Testis (tissue), 3 donors: ENCODE data around the gene SH3RF1. TPM values are rescaled to one million over a fixed set of nuclear protein-coding genes. Genes with fewer than 3 reads are reported as not detected.

Experiments used
- DNase-seq: peaks from one replicate; pipeline ENCODE4 v3.0.0-alpha.2; 2019
- H3K27ac ChIP-seq, 2 donors: fragments of 200-600 bp; sonication (generic); one replicate each; pipeline ENCODE4 v1.5.1; 2019
- H3K27me3 ChIP-seq: fragments of 200-600 bp; sonication (generic); one replicate; pipeline ENCODE4 v1.5.1; 2019
- H3K36me3 ChIP-seq: fragments of 200-600 bp; sonication (generic); one replicate; pipeline ENCODE4 v1.5.1; 2017; ENCODE audit warnings: low read depth; ENCODE audit errors: missing control alignments
- H3K4me1 ChIP-seq: fragments of 200-600 bp; sonication (generic); one replicate; pipeline ENCODE4 v1.5.1; 2019
- H3K4me3 ChIP-seq, 2 donors: fragments of 200-600 bp; sonication (generic); one replicate each; pipeline ENCODE4 v1.5.1; 2017 to 2019
- H3K9me3 ChIP-seq: fragments of 200-600 bp; sonication (generic); one replicate; pipeline ENCODE4 v1.5.1; 2017
- POLR2A ChIP-seq: fragments of 450-650 bp; IDR thresholded peaks from one replicate; pipeline ENCODE4 v1.6.1; 2017; ENCODE audit warnings: antibody characterized with exemption, mild to moderate bottlenecking, moderate library complexity
- WGBS, 2 donors: methylation state at CpG; one replicate each; pipeline ENCODE4 v1.1.5; 2018; 5-methylcytosine and 5-hydroxymethylcytosine counted together
- intact Hi-C: fragments of 100-400 bp; cut with DNase I; formaldehyde crosslinking; loops from one replicate; pipeline ENCODE4 v1.15.1; 2023; ENCODE audit warnings: low total_unique reads
- polyA plus RNA-seq: library from polyadenylated mRNA; stranded (reverse); fragments of 350-450 nt; fragmentation: Illumina TruSeq; extraction: RNeasy Lipid Tissue Mini Kit (QIAGEN cat#74804); gene quantifications from one replicate; pipeline ENCODE4 v1.2.3, GENCODE V29; 2014; ENCODE audit warnings: low read depth, low replicate concordance; ENCODE audit not compliant: insufficient read depth
- total RNA-seq, 2 donors: library from RNA; depleted of rRNA; stranded (reverse); fragments of >200 nt; gene quantifications; one replicate each; pipeline ENCODE4 v1.2.3, GENCODE V29; 2016
- TF ChIP-seq, protein P1 (sequence below), 3 experiments: fragments of 450-650 bp in 2 of 3; fragments of 200-600 bp in 1 of 3; sonication (generic) in 1 of 3; IDR thresholded peaks; one replicate each; pipeline ENCODE4 v1.5.1; 2016 to 2019; ENCODE audit warnings: antibody characterized with exemption in 3 of 3, mild to moderate bottlenecking in 2 of 3, moderate library complexity in 1 of 3

Gene SH3RF1
- total and polyA plus RNA-seq, 3 donors from 2014 or later: 15.1 to 38.9 (median 26.4) TPM

DNA sequence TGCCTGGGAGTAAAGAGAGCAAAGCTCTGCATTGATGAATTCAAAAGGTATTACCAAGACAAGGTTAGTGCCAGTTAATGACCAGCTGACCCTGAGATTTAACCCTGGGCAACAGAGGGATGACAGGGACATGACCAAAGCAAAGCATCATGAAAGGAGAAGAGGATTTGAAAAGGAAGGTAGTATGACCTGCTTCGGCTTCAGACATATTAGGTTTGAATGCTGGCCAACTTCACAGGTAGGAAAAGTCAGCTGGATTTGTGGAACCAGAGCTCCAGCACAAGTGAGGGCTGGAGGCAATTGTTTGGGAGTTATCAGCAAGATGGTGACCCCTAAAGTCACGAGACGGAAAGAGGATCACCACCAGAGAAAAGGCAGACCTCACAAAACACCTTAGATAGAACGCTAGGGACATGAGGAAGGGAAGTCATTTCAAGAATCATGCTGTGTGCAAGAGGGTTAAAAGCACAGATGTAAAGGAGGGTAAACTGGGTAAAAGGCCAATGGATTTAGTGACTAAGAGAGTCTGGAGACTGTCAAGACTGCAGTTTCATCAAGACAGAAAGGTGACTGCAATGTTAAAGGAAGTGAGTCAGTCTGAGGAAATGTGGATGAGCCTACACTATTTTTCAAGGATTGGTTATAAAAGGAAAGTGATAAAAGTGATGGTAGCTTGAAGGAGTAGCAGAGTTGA lies 45.6 kb downstream of the SH3RF1 start:
- H3K4me1 ChIP-seq: no peaks in the 10 kb centered on the region
- intact Hi-C loops: no loop called here
- no peak overlapping the region for H3K27ac ChIP-seq
- DNase-seq: no peak
- no peak for TF ChIP-seq POLR2A
- TF ChIP-seq, protein P1, sequence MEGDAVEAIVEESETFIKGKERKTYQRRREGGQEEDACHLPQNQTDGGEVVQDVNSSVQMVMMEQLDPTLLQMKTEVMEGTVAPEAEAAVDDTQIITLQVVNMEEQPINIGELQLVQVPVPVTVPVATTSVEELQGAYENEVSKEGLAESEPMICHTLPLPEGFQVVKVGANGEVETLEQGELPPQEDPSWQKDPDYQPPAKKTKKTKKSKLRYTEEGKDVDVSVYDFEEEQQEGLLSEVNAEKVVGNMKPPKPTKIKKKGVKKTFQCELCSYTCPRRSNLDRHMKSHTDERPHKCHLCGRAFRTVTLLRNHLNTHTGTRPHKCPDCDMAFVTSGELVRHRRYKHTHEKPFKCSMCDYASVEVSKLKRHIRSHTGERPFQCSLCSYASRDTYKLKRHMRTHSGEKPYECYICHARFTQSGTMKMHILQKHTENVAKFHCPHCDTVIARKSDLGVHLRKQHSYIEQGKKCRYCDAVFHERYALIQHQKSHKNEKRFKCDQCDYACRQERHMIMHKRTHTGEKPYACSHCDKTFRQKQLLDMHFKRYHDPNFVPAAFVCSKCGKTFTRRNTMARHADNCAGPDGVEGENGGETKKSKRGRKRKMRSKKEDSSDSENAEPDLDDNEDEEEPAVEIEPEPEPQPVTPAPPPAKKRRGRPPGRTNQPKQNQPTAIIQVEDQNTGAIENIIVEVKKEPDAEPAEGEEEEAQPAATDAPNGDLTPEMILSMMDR (IDR thresholded peaks at IDR 0.05): no peak
- H3K27me3 ChIP-seq: no peaks in the 10 kb centered on the region
- H3K4me3 ChIP-seq: no peak overlapping the region
- 96 to 97% methylated on average over 4 of the region's 4 CpGs for WGBS, 2 donors
- no peaks in the 10 kb centered on the region for H3K9me3 ChIP-seq
- no peaks in the 10 kb centered on the region for H3K36me3 ChIP-seq

DNA sequence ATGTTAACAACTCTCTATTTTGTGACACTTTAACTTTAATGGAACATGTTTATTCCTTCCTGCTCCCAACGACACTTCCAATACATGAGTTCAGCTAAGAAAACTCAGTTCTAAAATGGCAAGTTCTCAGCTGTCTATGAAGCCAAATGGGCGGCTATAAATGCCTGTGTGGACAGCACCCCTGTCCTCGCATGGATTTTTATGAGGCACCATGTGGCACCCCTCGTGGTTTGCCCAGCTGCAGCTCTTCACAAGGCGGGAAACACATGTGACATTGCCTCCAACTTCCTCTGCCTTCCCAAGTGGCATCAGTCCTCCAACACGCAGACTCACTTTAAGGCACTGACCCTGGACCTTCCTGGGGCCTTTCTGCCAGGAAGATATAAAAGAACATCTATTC lies 48.0 kb downstream of the SH3RF1 start:
- Histone ChIP-seq H3K27ac (no peak overlapping the region), H3K4me3 (no peak overlapping the region), H3K27me3 (no peaks in the 10 kb centered on the region), H3K9me3 (no peaks in the 10 kb centered on the region), H3K36me3 (no peaks in the 10 kb centered on the region), H3K4me1 (peaks cover 3% of the 10 kb centered on the region)
- DNase-seq: no peak
- intact Hi-C loops: no loop called here
- whole genome bisulfite sequencing, 2 donors: 79 to 80% methylated on average over 6 of the region's 6 CpGs
- TF ChIP-seq, protein P1 (IDR thresholded peaks at IDR 0.05): no peak
- no peak for TF ChIP-seq POLR2A

DNA sequence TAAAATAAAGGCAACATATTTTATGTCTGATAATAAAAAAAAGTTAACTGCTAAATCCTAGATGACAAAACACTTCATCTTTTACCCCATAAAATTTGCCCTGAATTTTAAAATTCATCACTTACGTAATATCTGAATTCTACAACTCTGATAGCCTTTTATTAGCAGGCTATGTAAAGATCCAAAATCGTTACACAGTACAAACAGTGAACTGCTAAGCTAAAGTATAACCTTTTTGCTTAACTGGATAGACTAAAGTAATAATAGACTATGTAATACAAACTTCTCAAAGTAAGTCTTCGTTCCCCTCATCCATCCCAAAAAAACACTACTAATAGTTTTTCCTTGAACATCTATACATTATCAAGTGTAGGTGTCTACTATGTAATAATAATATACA lies 49.1 kb downstream of the SH3RF1 start:
- intact Hi-C loops: no loop called here
- Histone ChIP-seq H3K9me3 (no peaks in the 10 kb centered on the region), H3K27me3 (no peaks in the 10 kb centered on the region), H3K27ac (no peak overlapping the region), H3K4me3 (no peak overlapping the region), H3K4me1 (peaks cover 3% of the 10 kb centered on the region), H3K36me3 (no peaks in the 10 kb centered on the region)
- WGBS, 2 donors: 88% methylated on average over 3 of the region's 3 CpGs
- no peak for DNase-seq
- TF ChIP-seq, protein P1 (IDR thresholded peaks at IDR 0.05): no peak
- TF ChIP-seq POLR2A: no peak

DNA sequence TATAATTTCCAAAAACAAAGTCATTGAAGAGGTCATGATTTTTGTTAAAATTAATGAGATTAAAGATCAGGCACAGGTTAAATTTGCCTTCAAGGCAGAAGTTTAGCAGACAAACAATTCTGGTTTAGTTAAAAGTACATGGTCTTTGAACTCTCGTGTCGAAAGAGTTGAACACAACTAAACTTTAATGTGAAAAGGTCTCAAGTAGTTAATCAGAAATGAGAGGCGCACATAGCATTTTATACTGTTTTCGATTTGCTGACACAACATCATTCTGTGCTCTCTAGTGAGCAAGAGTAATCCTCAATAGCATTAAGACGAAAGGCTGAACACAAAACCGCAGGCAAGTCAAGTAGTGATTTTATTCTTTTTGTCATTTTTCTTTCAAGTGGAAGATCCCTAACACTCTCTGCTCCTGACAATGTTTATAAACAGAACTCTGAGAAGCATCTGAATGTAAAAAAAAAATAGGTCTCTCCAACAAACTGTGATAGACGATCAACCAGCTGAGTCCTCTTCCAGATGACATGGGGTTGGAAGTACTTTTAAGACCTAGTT lies 49.8 kb downstream of the SH3RF1 start:
- intact Hi-C loops: no loop called here
- Histone ChIP-seq H3K27me3 (no peaks in the 10 kb centered on the region), H3K9me3 (no peaks in the 10 kb centered on the region), H3K4me1 (peaks cover 3% of the 10 kb centered on the region), H3K27ac (no peak overlapping the region), H3K36me3 (no peaks in the 10 kb centered on the region), H3K4me3 (no peak overlapping the region)
- TF ChIP-seq POLR2A: no peak
- TF ChIP-seq, protein P1 (IDR thresholded peaks at IDR 0.05): no peak
- DNase-seq: no peak
- 76 to 86% methylated on average over 7 of the region's 7 CpGs for WGBS, 2 donors

DNA sequence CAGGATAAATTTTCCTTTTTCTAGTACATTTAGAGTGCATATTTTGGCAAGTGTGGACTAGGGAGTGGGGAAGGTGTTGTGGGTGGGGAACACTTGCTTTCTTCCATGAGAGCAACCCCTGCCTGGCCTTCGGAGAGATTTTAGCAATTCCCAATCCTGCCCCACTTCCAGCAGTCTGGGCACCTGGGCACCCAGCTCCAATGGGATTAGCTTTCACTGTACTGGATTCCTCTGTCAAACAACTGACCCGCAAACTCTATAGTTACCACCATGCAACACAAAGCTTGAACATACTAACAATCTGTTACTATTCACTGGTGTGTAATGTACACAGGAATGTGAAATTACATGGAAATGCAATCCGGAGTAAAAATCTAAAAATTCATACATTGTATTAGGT lies 50.3 kb downstream of the SH3RF1 start:
- Histone ChIP-seq H3K9me3 (no peaks in the 10 kb centered on the region), H3K27me3 (no peaks in the 10 kb centered on the region), H3K36me3 (no peaks in the 10 kb centered on the region), H3K4me3 (no peak overlapping the region), H3K27ac (no peak overlapping the region), H3K4me1 (peaks cover 3% of the 10 kb centered on the region)
- 86 to 92% methylated on average over 3 of the region's 3 CpGs for WGBS, 2 donors
- DNase-seq: no peak
- intact Hi-C loops: no loop called here
- TF ChIP-seq POLR2A: no peak
- TF ChIP-seq, protein P1 (IDR thresholded peaks at IDR 0.05): no peak
